Panc1 (cell line): Measurements from ENCODE around the gene FILIP1L. TPM values are rescaled to one million over a fixed set of nuclear protein-coding genes. Genes with fewer than 3 reads are reported as not detected.

ENCODE experiments used
- ATAC-seq: fragments of 200-7000 bp; cut with Tn5 transposase; 2 replicates; pipeline ENCODE4 v1.9.1; 2020; ENCODE audit warnings: mild to moderate bottlenecking, moderate library complexity
- BruUV-seq: library from RNA; stranded (reverse); fragments of 400-500 nt; replicated peaks from 2 replicates; lab custom pipeline; 2021; lab: Mats Ljungman, UMichigan
- CTCF ChIA-PET: fragments of 300-600 bp; sonication (Branson Sonifier 250); formaldehyde crosslinking; loops from one replicate; lab custom pipeline; 2022; ENCODE audit warnings: antibody characterized with exemption; lab: Charles Lee
- POLR2A ChIA-PET: fragments of 300-600 bp; sonication (Branson Sonifier 250); formaldehyde crosslinking; loops from one replicate; lab custom pipeline; 2022; ENCODE audit warnings: antibody characterized with exemption; lab: Charles Lee
- DNase-seq: peaks from one replicate; pipeline ENCODE4 v3.0.0-alpha.2; 2010; ENCODE audit warnings: low read depth, low spot score
- H3K27ac ChIP-seq: 2 replicates; pipeline ENCODE4 v1.5.1; 2011; ENCODE audit warnings: mild to moderate bottlenecking, low read length, inconsistent platforms
- H3K27me3 ChIP-seq: fragments of 200-500 bp; sonication (Bioruptor generic); 2 replicates; pipeline ENCODE4 v1.6.0; 2014; ENCODE audit warnings: low read length, inconsistent platforms; ENCODE audit not compliant: control insufficient read depth, insufficient read depth
- H3K36me3 ChIP-seq: fragments of 200-500 bp; sonication (Bioruptor generic); 2 replicates; pipeline ENCODE4 v1.5.1; 2014; ENCODE audit warnings: inconsistent platforms, mild to moderate bottlenecking, low read length, moderate library complexity; ENCODE audit not compliant: control insufficient read depth, insufficient read depth
- H3K4me1 ChIP-seq: 2 replicates; pipeline ENCODE4 v1.5.1; 2011; ENCODE audit warnings: inconsistent platforms, mild to moderate bottlenecking, low read length, moderate library complexity; ENCODE audit not compliant: control insufficient read depth, insufficient read depth
- H3K4me3 ChIP-seq, 2 experiments: 2 replicates each; pipeline ENCODE4 v1.5.1; 2011 to 2012; ENCODE audit warnings: low read depth in 2 of 2, low read length in 2 of 2, mild to moderate bottlenecking in 2 of 2, inconsistent platforms in 1 of 2, moderate library complexity in 1 of 2
- H3K9me3 ChIP-seq: fragments of 200-500 bp; sonication (Bioruptor generic); 2 replicates; pipeline ENCODE4 v1.5.1; 2014; ENCODE audit warnings: low read depth, mild to moderate bottlenecking, inconsistent platforms, low read length, moderate library complexity; ENCODE audit not compliant: control insufficient read depth, insufficient read depth
- CTCF ChIP-seq: fragments of 450-650 bp; IDR thresholded peaks from 2 replicates; pipeline ENCODE4 v1.5.1; 2017; ENCODE audit warnings: mild to moderate bottlenecking
- POLR2AphosphoS5 ChIP-seq: IDR thresholded peaks from 2 replicates; pipeline ENCODE4 v1.6.1; 2012; ENCODE audit warnings: mild to moderate bottlenecking, low read depth, low read length, moderate library complexity
- SIN3A ChIP-seq: IDR thresholded peaks from 2 replicates; pipeline ENCODE4 v1.6.1; 2012; ENCODE audit warnings: low read depth, mild to moderate bottlenecking, low read length, moderate library complexity, borderline replicate concordance; ENCODE audit not compliant: insufficient read depth
- TCF7L2 ChIP-seq: IDR thresholded peaks from 2 replicates; pipeline ENCODE4 v1.6.1; 2011; ENCODE audit warnings: mild to moderate bottlenecking, low read depth, low read length, inconsistent platforms
- in situ Hi-C: cut with HindIII; loops from 2 replicates; pipeline ENCODE4 v1.10.0; 2016; ENCODE audit warnings: low sequenced_read_pairs, low pct_unique_long_range_greater_than_20kb
- intact Hi-C: fragments of 100-400 bp; cut with micrococcal nuclease; formaldehyde crosslinking; loops from one replicate; pipeline ENCODE4 v1.10.0; 2022; ENCODE audit not compliant: unreplicated experiment
- total RNA-seq: library from RNA; stranded (reverse); gene quantifications from one replicate; pipeline ENCODE4 v1.2.1, GENCODE V29; 2021; ENCODE audit not compliant: unreplicated experiment
- TF ChIP-seq, protein P1 (sequence below), 2 experiments: IDR thresholded peaks; 2 replicates each; pipeline ENCODE4 v1.6.1; 2011 to 2012; ENCODE audit warnings: low read depth in 2 of 2, control low read depth in 1 of 2, low read length in 1 of 2, mild to moderate bottlenecking in 1 of 2, moderate library complexity in 1 of 2; ENCODE audit not compliant: insufficient read depth in 1 of 2

The FILIP1L gene
- total RNA-seq, 1 experiment from 2014 or later: 3.2 TPM

DNA sequence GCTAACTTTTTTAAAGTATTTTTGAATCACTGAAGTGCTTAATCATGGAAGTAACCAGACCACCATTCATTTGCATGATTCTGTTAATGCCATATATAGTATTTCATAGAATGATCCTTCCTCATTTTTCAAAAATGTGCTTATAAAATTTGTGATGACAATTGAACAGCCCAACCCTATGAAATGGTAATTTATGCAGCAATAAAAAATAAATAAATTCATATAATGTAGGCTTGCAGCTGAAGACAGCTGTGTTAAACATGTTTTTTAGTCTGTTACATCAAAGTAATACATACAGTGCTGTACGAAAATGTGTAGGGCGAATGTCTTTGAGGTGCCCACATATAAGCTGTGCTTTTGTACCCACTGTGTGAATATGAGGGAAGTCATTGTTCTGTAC, 131.7 kb downstream of the FILIP1L start:
- H3K4me1 ChIP-seq: no peaks in the 10 kb centered on the region
- ATAC-seq (no peak), DNase-seq (no peak)
- in situ Hi-C loops: no loop called here
- BruUV-seq: no TSS peak
- CTCF ChIA-PET: interaction anchor here (0.8 kb wide), 1 partner anchor 114 kb away, joined by 3 read pairs; no protein-coding TSS in a partner anchor
- no peaks in the 10 kb centered on the region for H3K36me3 ChIP-seq
- POLR2A ChIA-PET: no interaction called here
- intact Hi-C loops: no loop called here
- H3K4me3 ChIP-seq: no peak overlapping the region
- no peak overlapping the region for H3K27ac ChIP-seq
- H3K27me3 ChIP-seq: no peaks in the 10 kb centered on the region
- TF ChIP-seq CTCF: no peak
- no peak for TF ChIP-seq TCF7L2
- TF ChIP-seq, protein P1, sequence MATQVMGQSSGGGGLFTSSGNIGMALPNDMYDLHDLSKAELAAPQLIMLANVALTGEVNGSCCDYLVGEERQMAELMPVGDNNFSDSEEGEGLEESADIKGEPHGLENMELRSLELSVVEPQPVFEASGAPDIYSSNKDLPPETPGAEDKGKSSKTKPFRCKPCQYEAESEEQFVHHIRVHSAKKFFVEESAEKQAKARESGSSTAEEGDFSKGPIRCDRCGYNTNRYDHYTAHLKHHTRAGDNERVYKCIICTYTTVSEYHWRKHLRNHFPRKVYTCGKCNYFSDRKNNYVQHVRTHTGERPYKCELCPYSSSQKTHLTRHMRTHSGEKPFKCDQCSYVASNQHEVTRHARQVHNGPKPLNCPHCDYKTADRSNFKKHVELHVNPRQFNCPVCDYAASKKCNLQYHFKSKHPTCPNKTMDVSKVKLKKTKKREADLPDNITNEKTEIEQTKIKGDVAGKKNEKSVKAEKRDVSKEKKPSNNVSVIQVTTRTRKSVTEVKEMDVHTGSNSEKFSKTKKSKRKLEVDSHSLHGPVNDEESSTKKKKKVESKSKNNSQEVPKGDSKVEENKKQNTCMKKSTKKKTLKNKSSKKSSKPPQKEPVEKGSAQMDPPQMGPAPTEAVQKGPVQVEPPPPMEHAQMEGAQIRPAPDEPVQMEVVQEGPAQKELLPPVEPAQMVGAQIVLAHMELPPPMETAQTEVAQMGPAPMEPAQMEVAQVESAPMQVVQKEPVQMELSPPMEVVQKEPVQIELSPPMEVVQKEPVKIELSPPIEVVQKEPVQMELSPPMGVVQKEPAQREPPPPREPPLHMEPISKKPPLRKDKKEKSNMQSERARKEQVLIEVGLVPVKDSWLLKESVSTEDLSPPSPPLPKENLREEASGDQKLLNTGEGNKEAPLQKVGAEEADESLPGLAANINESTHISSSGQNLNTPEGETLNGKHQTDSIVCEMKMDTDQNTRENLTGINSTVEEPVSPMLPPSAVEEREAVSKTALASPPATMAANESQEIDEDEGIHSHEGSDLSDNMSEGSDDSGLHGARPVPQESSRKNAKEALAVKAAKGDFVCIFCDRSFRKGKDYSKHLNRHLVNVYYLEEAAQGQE (IDR thresholded peaks at IDR 0.05; ENCODE audit: insufficient read depth in 1 of 2, low read depth in 2 of 2, low read length in 1 of 2): no peak
- no peak for TF ChIP-seq POLR2AphosphoS5
- TF ChIP-seq SIN3A: no peak
- H3K9me3 ChIP-seq: no peaks in the 10 kb centered on the region

DNA sequence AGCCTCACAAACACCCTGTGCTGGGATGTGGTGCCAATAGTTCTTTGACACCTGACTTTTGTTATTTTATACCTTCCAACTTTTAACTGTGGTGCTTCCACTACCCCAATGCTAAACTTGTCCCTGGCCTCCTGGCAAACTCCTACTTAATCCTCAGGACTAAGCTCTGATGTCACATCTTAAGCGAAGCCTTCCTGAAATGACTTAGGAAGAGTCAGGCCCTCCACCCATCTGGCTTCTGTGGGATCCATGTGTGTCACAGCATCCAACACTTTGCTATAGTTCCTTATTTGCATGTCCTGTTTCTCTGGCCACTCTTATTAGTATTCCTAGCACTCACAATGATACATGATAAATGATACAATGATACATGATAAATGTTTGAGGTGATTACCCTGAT, 133.2 kb downstream of the FILIP1L start:
- in situ Hi-C loops: no loop called here
- TF ChIP-seq POLR2AphosphoS5 (no peak), CTCF (no peak), SIN3A (no peak)
- H3K36me3 ChIP-seq: no peaks in the 10 kb centered on the region
- no peak overlapping the region for H3K27ac ChIP-seq
- intact Hi-C loops: no loop called here
- POLR2A ChIA-PET: no interaction called here
- no peaks in the 10 kb centered on the region for H3K9me3 ChIP-seq
- no peaks in the 10 kb centered on the region for H3K27me3 ChIP-seq
- CTCF ChIA-PET: no interaction called here
- no peak for ATAC-seq
- no peak overlapping the region for H3K4me3 ChIP-seq
- DNase-seq: no peak
- H3K4me1 ChIP-seq: no peaks in the 10 kb centered on the region
- BruUV-seq: no TSS peak
